DMS 273 (cell line): ENCODE results near the gene LRIG1.

Source experiments
- DNase-seq: peaks from one replicate; lab custom pipeline; 2025; ENCODE audit not compliant: unreplicated experiment; lab: John Stamatoyannopoulos, UW

LRIG1 gene

GRCh38 chr3:66507423-66508260, 6.8 kb upstream of the LRIG1 start:
- no peak for DNase-seq

- no peak for DNase-seq
These were observed 5.3 kb upstream of the LRIG1 start for GRCh38 chr3:66506154-66506553.

- DNase-seq: no peak
These were observed 4.2 kb upstream of the LRIG1 start for GRCh38 chr3:66504850-66505641.

- no peak for DNase-seq
These were observed 2.2 kb upstream of the LRIG1 start for GRCh38 chr3:66502981-66503380.

GRCh38 chr3:66502245-66502874, 1.5 kb upstream of the LRIG1 start:
- DNase-seq: no peak

- DNase-seq: no peak
These were observed 842 bp upstream of the LRIG1 start for GRCh38 chr3:66501483-66502244.

GRCh38 chr3:66499881-66500575, 794 bp downstream of the LRIG1 start:
- peak; percentile 64 for DNase-seq

- DNase-seq: peak; percentile 27
These were observed 1.9 kb downstream of the LRIG1 start for GRCh38 chr3:66498687-66499621.

- no peak for DNase-seq
These were observed 2.7 kb downstream of the LRIG1 start for GRCh38 chr3:66497985-66498671.

GRCh38 chr3:66497288-66497984, 3.4 kb downstream of the LRIG1 start:
- DNase-seq: no peak

- no peak for DNase-seq
These were observed 4.1 kb downstream of the LRIG1 start for GRCh38 chr3:66496746-66497145.

GRCh38 chr3:66496301-66496700, 4.5 kb downstream of the LRIG1 start:
- no peak for DNase-seq

- no peak for DNase-seq
These were observed 5.2 kb downstream of the LRIG1 start for GRCh38 chr3:66495668-66496045.

- DNase-seq: no peak
These were observed 5.7 kb downstream of the LRIG1 start for GRCh38 chr3:66494959-66495667.

- DNase-seq: no peak
These were observed 7.2 kb downstream of the LRIG1 start for GRCh38 chr3:66493458-66494099.

GRCh38 chr3:66492672-66493071, 8.2 kb downstream of the LRIG1 start:
- DNase-seq: no peak

- DNase-seq: no peak
These were observed 8.8 kb downstream of the LRIG1 start for GRCh38 chr3:66492071-66492470.
